ENCODE data around the gene DHDDS. TPM values are rescaled to one million over a fixed set of nuclear protein-coding genes. Genes with fewer than 3 reads are reported as not detected.

DHDDS gene
- total RNA-seq, 2 donors from 2014 or later: 44.7 to 49.6 TPM

DNA sequence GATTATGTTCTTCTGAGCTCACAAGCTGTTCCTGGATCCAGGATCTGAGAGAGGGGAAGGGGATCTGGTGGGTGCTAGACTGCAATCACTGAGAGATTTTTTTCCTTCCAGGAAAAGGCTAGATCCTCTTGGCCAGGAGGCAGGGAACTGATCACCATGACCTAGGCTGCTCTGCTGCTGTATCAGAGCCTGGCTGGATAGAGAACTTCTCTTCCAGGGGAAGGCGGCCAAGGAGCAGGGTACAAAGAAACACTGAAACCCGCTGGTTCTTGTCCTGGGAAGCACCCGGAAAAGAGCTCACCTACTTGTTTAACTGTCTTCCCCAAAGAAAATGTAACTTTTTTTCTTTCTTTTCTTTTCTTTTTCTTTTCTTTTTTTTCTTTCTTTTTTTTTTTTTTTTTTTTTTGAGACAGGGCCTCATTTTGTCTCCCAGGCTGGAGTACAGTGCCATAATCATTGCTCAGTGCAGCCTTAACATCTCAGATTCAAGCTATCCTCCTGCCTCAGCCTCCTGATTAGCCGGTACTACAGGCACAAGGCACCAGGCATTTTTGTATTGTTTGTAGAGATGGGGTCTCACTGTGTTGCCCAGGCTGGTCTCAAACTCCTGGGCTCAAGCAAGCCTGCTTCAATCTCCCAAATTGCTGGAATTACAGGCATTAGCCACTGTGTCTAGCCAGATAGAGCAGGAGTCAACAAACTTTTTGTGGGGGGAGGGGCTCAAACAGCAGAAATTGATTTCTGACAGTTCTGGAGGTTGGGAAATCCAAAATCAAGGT is 85.1 kb downstream of the DHDDS start:
- intact Hi-C loops (cut with DNase I): no loop called here
- ATAC-seq (no peak), DNase-seq (no peak)

DNA sequence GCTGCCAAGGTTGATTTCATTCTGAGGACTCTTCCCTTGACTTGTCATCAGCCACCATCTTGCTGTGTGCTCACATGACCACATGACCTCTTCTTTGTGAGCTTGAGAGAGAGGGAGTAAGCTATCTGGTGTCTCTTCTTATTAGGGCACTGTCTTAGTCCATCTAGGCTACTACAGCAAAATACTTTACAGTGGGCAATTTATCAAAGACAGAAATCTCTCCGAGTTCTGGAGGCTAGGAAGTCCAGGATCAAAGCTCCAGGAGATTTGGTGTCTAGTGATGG is 85.6 kb downstream of the DHDDS start:
- intact Hi-C loops (cut with DNase I): no loop called here
- no peak for DNase-seq
- ATAC-seq: no peak

DNA sequence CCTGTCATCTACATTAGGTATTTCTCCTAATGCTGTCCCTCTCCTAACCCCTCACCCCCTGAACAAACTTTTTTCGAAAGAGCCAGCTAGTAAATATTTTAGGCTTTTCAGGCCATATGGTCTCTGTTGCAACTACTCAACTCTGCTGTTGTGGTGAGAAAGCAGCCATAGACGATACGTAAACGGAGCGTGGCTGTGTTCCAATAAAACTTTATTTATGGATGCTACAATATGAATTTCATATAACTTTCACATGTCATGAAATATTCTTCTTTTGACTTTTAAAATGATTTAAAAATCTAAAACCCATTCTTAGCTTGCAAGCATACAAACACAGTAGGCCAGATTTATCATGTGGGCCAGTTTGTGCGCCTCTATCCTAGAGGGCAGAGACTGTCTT is 86.2 kb downstream of the DHDDS start:
- ATAC-seq (no peak), DNase-seq (no peak)
- intact Hi-C loops (cut with DNase I): no loop called here

DNA sequence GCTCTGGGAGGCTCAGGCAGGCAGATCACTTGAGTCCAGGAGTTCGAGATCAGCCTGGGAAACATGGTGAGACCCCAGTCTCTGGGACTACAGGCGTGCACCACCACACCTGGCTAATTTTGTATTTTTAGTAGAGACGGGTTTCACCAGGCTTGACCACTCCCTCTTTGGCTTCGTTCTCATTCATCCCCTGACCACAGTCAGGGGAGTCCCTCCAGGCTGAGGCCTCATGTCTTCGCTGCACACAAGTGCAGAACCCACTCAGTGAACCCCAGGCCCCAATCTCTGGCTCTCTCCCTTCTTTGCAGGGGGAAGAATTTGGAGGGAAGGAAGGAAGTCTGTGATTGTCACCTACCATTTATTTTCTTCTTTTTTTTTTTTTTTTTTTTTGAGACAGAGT is 88.2 kb downstream of the DHDDS start:
- intact Hi-C loops (cut with DNase I): no loop called here
- DNase-seq (no peak), ATAC-seq (no peak)

Other genes with a start within 250 kb of the DHDDS start
- gene CATSPER4, start 241.7 kb upstream of the DHDDS start, total RNA-seq: not detected
- 10 to 100 TPM; 17.7 to 38.6 TPM for gene CEP85, start 198.1 kb upstream of the DHDDS start, total RNA-seq
- 10 to 100 TPM; 90.6 to 93.9 TPM for gene SH3BGRL3, start 152.2 kb upstream of the DHDDS start, total RNA-seq
- gene UBXN11, start 125.7 kb upstream of the DHDDS start, total RNA-seq: 10 to 100 TPM; 14.5 to 15.7 TPM
- gene CD52, start 114.4 kb upstream of the DHDDS start, total RNA-seq: 10 to 100 TPM in 1 of 2 donors, 1 to 10 TPM in 1; 5.5 to 14.3 TPM
- gene CRYBG2, start 78.2 kb upstream of the DHDDS start, total RNA-seq: not detected
- under 1 TPM in 1 of 2 donors, not detected in 1; 0.35 TPM for gene ZNF683, start 59.6 kb upstream of the DHDDS start, total RNA-seq
- gene LIN28A, start 21.5 kb upstream of the DHDDS start, total RNA-seq: under 1 TPM in 1 of 2 donors, not detected in 1; 0.15 TPM
- gene HMGN2, start 40.1 kb downstream of the DHDDS start, total RNA-seq: 100 to 1,000 TPM; 125 to 165 TPM
- 1 to 10 TPM; 7.4 to 9.3 TPM for gene RPS6KA1, start 97.4 kb downstream of the DHDDS start, total RNA-seq